ENCODE results near the gene PHYKPL.

DNA sequence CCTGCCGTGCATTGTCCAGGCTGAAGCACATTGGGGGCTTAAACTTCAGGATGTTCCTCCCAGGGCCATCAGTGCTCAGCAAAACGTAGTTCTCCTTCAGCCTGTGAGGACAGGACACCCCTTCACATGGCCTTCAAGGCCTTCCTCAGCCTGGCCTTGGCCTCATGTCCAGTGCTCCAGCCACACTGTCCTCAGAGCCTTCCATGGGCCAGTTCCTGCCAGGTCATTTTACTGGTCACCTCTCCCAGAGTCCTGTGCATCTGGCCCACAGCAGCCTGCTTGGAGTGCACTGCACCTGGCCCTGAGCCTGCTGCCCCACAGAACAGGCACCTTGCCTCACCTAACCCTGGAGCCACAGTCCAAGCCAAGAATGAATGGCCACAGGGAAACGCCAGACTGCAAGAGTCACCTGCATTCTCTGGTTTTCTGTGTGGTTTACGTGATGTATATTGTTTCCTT lies 19.6 kb downstream of the PHYKPL start:
- TF ChIP-seq, protein P1, sequence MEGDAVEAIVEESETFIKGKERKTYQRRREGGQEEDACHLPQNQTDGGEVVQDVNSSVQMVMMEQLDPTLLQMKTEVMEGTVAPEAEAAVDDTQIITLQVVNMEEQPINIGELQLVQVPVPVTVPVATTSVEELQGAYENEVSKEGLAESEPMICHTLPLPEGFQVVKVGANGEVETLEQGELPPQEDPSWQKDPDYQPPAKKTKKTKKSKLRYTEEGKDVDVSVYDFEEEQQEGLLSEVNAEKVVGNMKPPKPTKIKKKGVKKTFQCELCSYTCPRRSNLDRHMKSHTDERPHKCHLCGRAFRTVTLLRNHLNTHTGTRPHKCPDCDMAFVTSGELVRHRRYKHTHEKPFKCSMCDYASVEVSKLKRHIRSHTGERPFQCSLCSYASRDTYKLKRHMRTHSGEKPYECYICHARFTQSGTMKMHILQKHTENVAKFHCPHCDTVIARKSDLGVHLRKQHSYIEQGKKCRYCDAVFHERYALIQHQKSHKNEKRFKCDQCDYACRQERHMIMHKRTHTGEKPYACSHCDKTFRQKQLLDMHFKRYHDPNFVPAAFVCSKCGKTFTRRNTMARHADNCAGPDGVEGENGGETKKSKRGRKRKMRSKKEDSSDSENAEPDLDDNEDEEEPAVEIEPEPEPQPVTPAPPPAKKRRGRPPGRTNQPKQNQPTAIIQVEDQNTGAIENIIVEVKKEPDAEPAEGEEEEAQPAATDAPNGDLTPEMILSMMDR (IDR thresholded peaks at IDR 0.05): no peak
- no peak for TF ChIP-seq POLR2A (IDR thresholded peaks at IDR 0.05)
